Spleen (tissue), 11 donors: ENCODE data around the gene AXIN2. TPM values are rescaled to one million over a fixed set of nuclear protein-coding genes. Genes with fewer than 3 reads are reported as not detected.

Source experiments
- DNase-seq: peaks from one replicate; pipeline ENCODE4 v3.0.0-alpha.2; 2020
- H3K27ac ChIP-seq, 8 donors: fragments of 200-600 bp; sonication (generic) in 7 of 8; 1 replicate in 4 of 8; 2 replicates in 4 of 8; pipeline versions ENCODE4 v1.5.0 to v1.8.0; 2016 to 2021; ENCODE audit warnings: inconsistent platforms in 4 of 8, mild to moderate bottlenecking in 4 of 8, moderate library complexity in 1 of 8
- H3K27me3 ChIP-seq, 7 donors: fragments of 200-600 bp; sonication (generic) in 6 of 7; replicated peaks in 1 of 7; 1 replicate in 4 of 7; 2 replicates in 3 of 7; pipeline versions ENCODE4 v1.5.0 to v1.8.0; 2016 to 2021; ENCODE audit warnings: inconsistent platforms in 3 of 7, mild to moderate bottlenecking in 1 of 7
- H3K36me3 ChIP-seq, 6 donors: fragments of 200-600 bp; sonication (generic) in 5 of 6; 1 replicate in 4 of 6; 2 replicates in 2 of 6; pipeline versions ENCODE4 v1.5.0 to v1.8.0; 2016 to 2021; ENCODE audit warnings: inconsistent platforms in 2 of 6
- H3K4me1 ChIP-seq, 6 donors: fragments of 200-600 bp; sonication (generic) in 5 of 6; 1 replicate in 3 of 6; 2 replicates in 3 of 6; pipeline versions ENCODE4 v1.5.0 to v1.8.0; 2016 to 2021; ENCODE audit warnings: inconsistent platforms in 3 of 6
- H3K4me3 ChIP-seq, 8 donors: fragments of 200-600 bp; sonication (generic) in 7 of 8; 1 replicate in 4 of 8; 2 replicates in 4 of 8; pipeline versions ENCODE4 v1.5.0 to v1.8.0; 2016 to 2021; ENCODE audit warnings: inconsistent platforms in 4 of 8, mild to moderate bottlenecking in 4 of 8, moderate library complexity in 2 of 8
- H3K9me3 ChIP-seq, 8 donors: fragments of 200-600 bp; sonication (generic) in 7 of 8; 1 replicate in 4 of 8; 2 replicates in 4 of 8; pipeline versions ENCODE4 v1.5.0 to v1.8.0; 2016 to 2021; ENCODE audit warnings: inconsistent platforms in 4 of 8
- POLR2A ChIP-seq, 3 donors: fragments of 450-650 bp; IDR thresholded peaks; one replicate each; pipeline ENCODE4 v1.5.1; 2017; ENCODE audit warnings: antibody characterized with exemption in 3 of 3, mild to moderate bottlenecking in 1 of 3
- POLR2AphosphoS5 ChIP-seq, 3 donors: sonication (generic); formaldehyde crosslinking; IDR thresholded peaks; one replicate each; pipeline ENCODE4 v1.5.1; 2017; ENCODE audit warnings: antibody characterized with exemption in 3 of 3
- WGBS, 5 donors: extraction: QIAGEN DNeasy Blood & Tissue Kit in 3 of 5; methylation state at CpG; one replicate each; pipeline versions ENCODE4 v1.1.5 to v1.1.7; 2013 to 2018; 5-methylcytosine and 5-hydroxymethylcytosine counted together
- intact Hi-C: fragments of 100-400 bp; cut with DNase I; formaldehyde crosslinking; loops from one replicate; pipeline ENCODE4 v1.15.0; 2023; ENCODE audit warnings: low total_unique reads
- polyA plus RNA-seq, 3 donors: library from polyadenylated mRNA; stranded (reverse); fragments of 200-250 nt; gene quantifications; one replicate each; pipeline ENCODE4 v1.2.1, GENCODE V29; 2013
- total RNA-seq, 7 donors: library from RNA; depleted of rRNA in 3 of 7; stranded (reverse); fragments of >200 nt in 3 of 7; fragmentation: NEBNext Ultra II Directional in 4 of 7; extraction: Animal tissue kit (Norgen Biotek cat#: 25700) in 4 of 7; gene quantifications; one replicate each; pipeline versions ENCODE4 v1.1.0 to v1.2.1, GENCODE V29; 2016 to 2021
- TF ChIP-seq, protein P1 (sequence below), 11 experiments: fragments of 200-600 bp in 7 of 11; fragments of 450-650 bp in 4 of 11; sonication (generic) in 4 of 11; IDR thresholded peaks in 8 of 11; conservative IDR thresholded peaks in 3 of 11; 1 replicate in 7 of 11; 2 replicates in 4 of 11; pipeline versions ENCODE4 v1.4.0 to v1.8.0; 2016 to 2021; ENCODE audit warnings: antibody characterized with exemption in 11 of 11, inconsistent platforms in 4 of 11, mild to moderate bottlenecking in 1 of 11
- donor health status: healthy with polysubstance abuse.
- donor health status: DM: no; HTN: no; CAD: no; lungs with moderate emphysema.
- donor health status: DM: no; HTN: no; CAD: no.
- donor health status: Bipolar disorder and iron deficiency.
- donor health status: healthy.
- donor health status: DM: no; HTN: no; CAD: no.
- donor health status: DM: yes; HTN: yes; CAD: no.

The AXIN2 gene
- total and polyA plus RNA-seq, 10 donors = 1.1 to 16.6 (median 11.0) TPM

DNA sequence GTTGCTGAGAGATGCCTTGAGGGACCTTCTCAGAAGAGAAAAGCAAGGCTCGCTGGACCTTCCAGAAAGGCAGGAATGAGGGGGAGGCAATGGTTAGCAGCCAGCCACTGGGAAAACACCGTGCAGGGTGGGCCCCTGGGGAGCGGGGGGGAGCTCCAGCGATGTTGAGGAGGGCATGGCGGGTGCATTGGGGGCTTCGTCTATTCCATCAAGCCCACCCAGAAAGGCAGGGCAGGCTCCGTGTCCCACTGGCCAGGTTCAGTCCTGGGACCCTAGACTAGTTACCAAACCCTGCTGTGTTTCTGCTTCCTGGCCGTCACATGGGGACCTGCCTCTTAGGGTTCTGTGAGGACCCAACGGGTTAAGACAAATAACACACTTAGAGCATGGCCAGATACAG, 64.6 kb downstream of the AXIN2 start:
- TF ChIP-seq, protein P1, sequence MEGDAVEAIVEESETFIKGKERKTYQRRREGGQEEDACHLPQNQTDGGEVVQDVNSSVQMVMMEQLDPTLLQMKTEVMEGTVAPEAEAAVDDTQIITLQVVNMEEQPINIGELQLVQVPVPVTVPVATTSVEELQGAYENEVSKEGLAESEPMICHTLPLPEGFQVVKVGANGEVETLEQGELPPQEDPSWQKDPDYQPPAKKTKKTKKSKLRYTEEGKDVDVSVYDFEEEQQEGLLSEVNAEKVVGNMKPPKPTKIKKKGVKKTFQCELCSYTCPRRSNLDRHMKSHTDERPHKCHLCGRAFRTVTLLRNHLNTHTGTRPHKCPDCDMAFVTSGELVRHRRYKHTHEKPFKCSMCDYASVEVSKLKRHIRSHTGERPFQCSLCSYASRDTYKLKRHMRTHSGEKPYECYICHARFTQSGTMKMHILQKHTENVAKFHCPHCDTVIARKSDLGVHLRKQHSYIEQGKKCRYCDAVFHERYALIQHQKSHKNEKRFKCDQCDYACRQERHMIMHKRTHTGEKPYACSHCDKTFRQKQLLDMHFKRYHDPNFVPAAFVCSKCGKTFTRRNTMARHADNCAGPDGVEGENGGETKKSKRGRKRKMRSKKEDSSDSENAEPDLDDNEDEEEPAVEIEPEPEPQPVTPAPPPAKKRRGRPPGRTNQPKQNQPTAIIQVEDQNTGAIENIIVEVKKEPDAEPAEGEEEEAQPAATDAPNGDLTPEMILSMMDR (IDR thresholded peaks at IDR 0.05 in 8 of 11, conservative IDR thresholded peaks at IDR 0.05 in 3 of 11) = no peak
- TF ChIP-seq POLR2A (IDR thresholded peaks at IDR 0.05) (no peak), POLR2AphosphoS5 (IDR thresholded peaks at IDR 0.05) (no peak)
- Histone ChIP-seq H3K27ac (no peak overlapping the region), H3K9me3 (no peaks in the 10 kb centered on the region), H3K27me3 (peaks cover 0 to 39% (median 0%) of the 10 kb centered on the region in 7 donors), H3K4me1 (no peaks in the 10 kb centered on the region), H3K4me3 (no peak overlapping the region), H3K36me3 (no peaks in the 10 kb centered on the region)
- no peak for DNase-seq
- intact Hi-C loops = no loop called here
- WGBS, 5 donors = 89 to 93% (median 91%) methylated on average over 9 of the region's 9 CpGs

DNA sequence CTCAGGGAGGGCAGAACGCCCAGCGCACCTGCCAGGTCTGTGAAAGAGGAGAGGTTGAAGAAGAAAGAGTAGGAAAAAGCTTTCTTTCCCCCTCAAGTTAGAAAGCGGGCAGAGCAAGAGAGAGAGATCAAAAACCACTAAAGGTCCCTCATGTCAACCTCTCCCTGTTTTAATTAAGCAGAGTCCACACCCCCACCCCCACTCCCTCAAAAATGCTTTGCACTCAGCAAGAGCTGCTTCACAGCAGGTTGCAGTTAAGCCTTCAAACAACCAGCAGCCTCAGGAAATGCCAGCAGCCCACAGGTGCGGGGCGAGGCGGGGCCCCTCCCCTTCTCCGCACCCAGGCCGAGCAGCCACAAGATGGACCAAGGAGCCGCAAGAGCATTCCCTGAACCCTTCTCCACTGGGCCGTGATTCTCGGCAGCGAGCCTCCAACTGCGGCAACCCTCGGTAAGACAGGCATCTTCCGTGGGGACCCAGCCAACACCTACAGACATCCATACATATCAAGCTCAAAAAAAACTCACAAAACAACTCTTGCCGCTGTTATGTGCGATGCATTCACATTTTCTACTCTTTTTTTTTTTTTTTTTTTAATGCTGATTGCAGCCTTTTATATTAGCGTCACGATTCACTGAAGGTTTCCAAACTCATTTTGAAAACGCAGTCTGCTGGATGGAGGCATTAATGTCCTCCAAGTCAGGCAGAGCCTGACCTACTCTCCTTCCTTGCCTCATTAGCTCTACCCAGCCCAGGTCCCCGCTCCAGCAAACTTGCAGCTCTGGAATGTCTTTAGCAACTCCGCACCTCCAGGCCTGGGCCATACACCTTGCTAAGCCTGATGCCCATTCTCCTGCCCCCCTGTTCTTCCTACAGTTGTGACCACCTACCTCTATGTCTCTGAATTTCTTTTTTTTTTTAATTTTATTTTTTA, 66.1 kb downstream of the AXIN2 start:
- Histone ChIP-seq H3K27ac (no peak overlapping the region), H3K36me3 (no peaks in the 10 kb centered on the region), H3K27me3 (peaks cover 0 to 39% (median 0%) of the 10 kb centered on the region in 7 donors), H3K4me1 (no peaks in the 10 kb centered on the region), H3K4me3 (no peak overlapping the region), H3K9me3 (no peaks in the 10 kb centered on the region)
- DNase-seq = no peak
- intact Hi-C loops = no loop called here
- WGBS, 5 donors = 26 to 32% (median 30%) methylated on average over 22 of the region's 22 CpGs
- no peak for TF ChIP-seq POLR2AphosphoS5 (IDR thresholded peaks at IDR 0.05)
- TF ChIP-seq, protein P1 (IDR thresholded peaks at IDR 0.05 in 8 of 11, conservative IDR thresholded peaks at IDR 0.05 in 3 of 11) = no peak
- no peak for TF ChIP-seq POLR2A (IDR thresholded peaks at IDR 0.05)

DNA sequence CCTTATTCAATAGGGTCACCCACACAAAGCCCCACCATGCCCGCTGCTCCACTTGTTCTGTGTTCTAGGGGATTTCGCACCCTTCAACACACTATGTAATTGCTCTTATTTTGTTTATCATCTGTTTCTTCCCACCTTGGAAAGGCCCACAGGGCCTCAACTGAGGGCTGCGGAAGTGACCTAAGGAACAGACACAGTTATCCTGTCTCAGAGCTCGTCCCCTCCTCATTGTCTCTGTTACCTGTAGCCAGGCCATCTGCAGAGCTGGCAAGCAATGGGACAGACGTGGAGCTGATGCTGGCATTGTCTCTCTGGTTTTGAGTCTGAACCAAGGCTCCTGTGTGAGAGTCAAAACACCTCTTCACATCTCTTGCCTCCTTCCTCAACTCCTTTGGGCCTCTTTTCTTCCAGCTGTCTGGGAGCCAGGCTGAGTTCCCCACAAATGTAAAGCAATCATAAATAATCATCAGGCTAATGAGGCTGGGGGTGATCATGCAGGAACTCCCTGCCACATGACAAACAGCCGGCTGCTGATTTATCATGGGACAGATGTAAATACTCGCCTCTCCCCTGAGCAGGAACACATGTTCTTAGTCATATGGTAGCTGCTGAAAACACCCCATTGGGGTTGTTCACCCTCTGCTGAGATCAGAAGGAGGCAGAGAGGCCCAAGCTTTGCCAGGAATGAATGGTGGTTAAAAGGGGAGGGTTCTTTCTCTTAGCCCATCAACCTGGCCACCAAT, 71.9 kb downstream of the AXIN2 start:
- no peak overlapping the region for H3K4me3 ChIP-seq
- intact Hi-C loops = no loop called here
- H3K27me3 ChIP-seq = no peaks in the 10 kb centered on the region
- no peaks in the 10 kb centered on the region for H3K9me3 ChIP-seq
- 77 to 86% (median 82%) methylated on average over 7 of the region's 7 CpGs for WGBS, 5 donors
- peaks cover 0 to 11% (median 0%) of the 10 kb centered on the region in 6 donors for H3K4me1 ChIP-seq
- no peak for TF ChIP-seq POLR2A (IDR thresholded peaks at IDR 0.05)
- TF ChIP-seq, protein P1 (IDR thresholded peaks at IDR 0.05 in 8 of 11, conservative IDR thresholded peaks at IDR 0.05 in 3 of 11) = no peak
- no peak for TF ChIP-seq POLR2AphosphoS5 (IDR thresholded peaks at IDR 0.05)
- no peaks in the 10 kb centered on the region for H3K36me3 ChIP-seq
- H3K27ac ChIP-seq = no peak overlapping the region
- no peak for DNase-seq

DNA sequence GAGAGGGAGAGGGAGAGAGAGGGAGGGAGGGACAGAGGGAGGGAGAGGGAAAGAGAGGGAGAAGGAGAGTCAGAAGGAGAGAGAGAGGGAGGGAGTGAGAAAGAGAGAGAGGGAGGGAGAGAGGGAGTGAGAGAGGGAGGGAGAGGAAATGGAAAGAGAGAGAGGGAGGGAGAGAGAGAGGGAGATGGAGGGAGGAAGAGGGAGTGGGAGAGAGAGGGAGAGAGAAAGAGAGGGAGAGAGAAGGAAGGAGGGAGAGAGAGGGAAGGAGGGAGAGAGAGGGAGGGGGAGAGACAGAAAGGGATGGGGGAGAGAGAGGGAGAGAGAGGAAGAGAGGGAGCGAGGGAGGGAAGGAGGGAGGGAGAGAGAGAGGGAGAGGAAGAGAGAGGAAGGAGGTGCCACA, 72.8 kb downstream of the AXIN2 start:
- 64 to 92% (median 89%) methylated on average over 1 of the region's 1 CpG for WGBS, 5 donors
- TF ChIP-seq POLR2AphosphoS5 (IDR thresholded peaks at IDR 0.05) (no peak), POLR2A (IDR thresholded peaks at IDR 0.05) (no peak)
- TF ChIP-seq, protein P1 (IDR thresholded peaks at IDR 0.05 in 8 of 11, conservative IDR thresholded peaks at IDR 0.05 in 3 of 11) = no peak
- Histone ChIP-seq H3K4me1 (peaks cover 0 to 11% (median 0%) of the 10 kb centered on the region in 6 donors), H3K27ac (no peak overlapping the region), H3K27me3 (no peaks in the 10 kb centered on the region), H3K4me3 (no peak overlapping the region), H3K9me3 (no peaks in the 10 kb centered on the region), H3K36me3 (no peaks in the 10 kb centered on the region)
- intact Hi-C loops = no loop called here
- no peak for DNase-seq
